PC-3 (cell line): Measurements from ENCODE around the gene LYPLA2.

Source experiments
- EZH2 ChIP-seq: fragments of 300-600 bp; sonication (generic); IDR thresholded peaks from one replicate; pipeline ENCODE4 v1.6.1; 2017; ENCODE audit warnings: antibody characterized with exemption, mild to moderate bottlenecking, low read length; ENCODE audit not compliant: unreplicated experiment
- EZH2phosphoT487 ChIP-seq: fragments of 300-600 bp; sonication (generic); IDR thresholded peaks from 2 replicates; pipeline ENCODE4 v1.6.1; 2018; ENCODE audit warnings: mild to moderate bottlenecking, antibody characterized with exemption, low read length, borderline replicate concordance
- TF ChIP-seq, protein P1 (sequence below): fragments of 300-600 bp; sonication (generic); conservative IDR thresholded peaks from 2 replicates; pipeline ENCODE4 v1.5.1; 2017; ENCODE audit warnings: antibody characterized with exemption, low read depth, mild to moderate bottlenecking, low read length

DNA sequence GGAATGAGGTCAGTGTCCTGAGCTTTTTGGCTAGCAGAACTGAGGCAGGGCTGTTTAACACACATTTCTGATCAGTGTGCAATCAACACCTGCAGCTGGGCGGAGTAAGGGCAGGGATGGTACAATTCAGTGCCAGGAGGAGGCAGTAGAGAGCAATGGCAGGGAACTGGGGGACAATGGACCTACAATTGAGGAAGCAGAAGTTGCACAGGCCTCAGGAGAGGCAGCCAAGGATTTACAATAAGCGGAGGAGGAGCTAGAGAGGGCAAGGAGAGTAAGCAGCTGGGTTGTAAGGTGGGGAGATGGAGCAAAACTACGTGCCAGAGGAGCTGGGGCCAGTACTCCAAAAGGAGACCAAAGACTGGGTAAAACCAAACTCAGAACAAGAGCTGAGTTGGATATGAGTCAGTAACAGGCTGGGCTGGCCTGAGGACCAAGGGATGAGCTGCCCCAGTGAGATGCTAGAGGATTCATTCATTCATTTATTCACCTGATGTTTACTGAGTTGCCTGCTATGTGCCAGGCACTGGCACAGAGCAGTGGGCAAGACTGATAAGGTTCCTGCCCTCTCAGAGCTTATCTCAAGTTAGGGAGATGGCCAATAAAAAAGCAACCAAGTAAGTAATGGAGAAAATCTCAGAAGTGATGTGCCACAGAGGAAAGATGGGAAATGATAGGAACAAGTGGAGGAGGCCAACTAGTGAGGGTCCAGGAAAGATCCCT is 20.0 kb downstream of the LYPLA2 start:
- TF ChIP-seq EZH2 (no peak), EZH2phosphoT487 (no peak)
- TF ChIP-seq, protein P1, sequence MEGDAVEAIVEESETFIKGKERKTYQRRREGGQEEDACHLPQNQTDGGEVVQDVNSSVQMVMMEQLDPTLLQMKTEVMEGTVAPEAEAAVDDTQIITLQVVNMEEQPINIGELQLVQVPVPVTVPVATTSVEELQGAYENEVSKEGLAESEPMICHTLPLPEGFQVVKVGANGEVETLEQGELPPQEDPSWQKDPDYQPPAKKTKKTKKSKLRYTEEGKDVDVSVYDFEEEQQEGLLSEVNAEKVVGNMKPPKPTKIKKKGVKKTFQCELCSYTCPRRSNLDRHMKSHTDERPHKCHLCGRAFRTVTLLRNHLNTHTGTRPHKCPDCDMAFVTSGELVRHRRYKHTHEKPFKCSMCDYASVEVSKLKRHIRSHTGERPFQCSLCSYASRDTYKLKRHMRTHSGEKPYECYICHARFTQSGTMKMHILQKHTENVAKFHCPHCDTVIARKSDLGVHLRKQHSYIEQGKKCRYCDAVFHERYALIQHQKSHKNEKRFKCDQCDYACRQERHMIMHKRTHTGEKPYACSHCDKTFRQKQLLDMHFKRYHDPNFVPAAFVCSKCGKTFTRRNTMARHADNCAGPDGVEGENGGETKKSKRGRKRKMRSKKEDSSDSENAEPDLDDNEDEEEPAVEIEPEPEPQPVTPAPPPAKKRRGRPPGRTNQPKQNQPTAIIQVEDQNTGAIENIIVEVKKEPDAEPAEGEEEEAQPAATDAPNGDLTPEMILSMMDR: peak; percentile 82
